Activated T-helper 2 cell treated with anti-CD3 and anti-CD28 coated beads, Interferon-gamma antibody, Interleukin-2, Interleukin-4, amounts not matched to agents 10 μg/mL and 5 μg/mL and 100 μg/mL, durations not matched to agents 14 hours and 24 hours and 36 hours (primary cell): ENCODE measurements around the gene SELENOP. TPM values are rescaled to one million over a fixed set of nuclear protein-coding genes. Genes with fewer than 3 reads are reported as not detected.
"Not testable (repeated sequence)": the region's sequence is repeated elsewhere in the genome, so short reads cannot be mapped to it uniquely, and the experiment has no call there.

Experiments used
- DNase-seq: peaks from one replicate; pipeline ENCODE4 v3.0.0; 2021; ENCODE audit warnings: low spot score
- H3K27ac Mint-ChIP-seq: one replicate; pipeline ENCODE4 v1.8.0; 2021; ENCODE audit warnings: mixed read lengths
- H3K27me3 Mint-ChIP-seq: one replicate; pipeline ENCODE4 v1.8.0; 2021; ENCODE audit warnings: low read depth, mixed read lengths
- H3K36me3 Mint-ChIP-seq: one replicate; pipeline ENCODE4 v1.8.0; 2021; ENCODE audit warnings: low read depth, mixed read lengths
- H3K4me1 Mint-ChIP-seq: one replicate; pipeline ENCODE4 v1.8.0; 2021; ENCODE audit warnings: low read depth, mixed read lengths
- H3K4me3 Mint-ChIP-seq: one replicate; pipeline ENCODE4 v1.8.0; 2021; ENCODE audit warnings: low read depth, mild to moderate bottlenecking, moderate library complexity, mixed read lengths
- H3K9me3 Mint-ChIP-seq: one replicate; pipeline ENCODE4 v1.8.0; 2021; ENCODE audit warnings: mixed read lengths
- intact Hi-C: fragments of 100-400 bp; cut with micrococcal nuclease; formaldehyde crosslinking; loops from one replicate; pipeline ENCODE4 v1.15.1; 2023
- total RNA-seq: library from RNA; stranded (reverse); gene quantifications from 2 replicates; pipeline ENCODE4 v1.2.3, GENCODE V29; 2022

SELENOP gene, protein sequence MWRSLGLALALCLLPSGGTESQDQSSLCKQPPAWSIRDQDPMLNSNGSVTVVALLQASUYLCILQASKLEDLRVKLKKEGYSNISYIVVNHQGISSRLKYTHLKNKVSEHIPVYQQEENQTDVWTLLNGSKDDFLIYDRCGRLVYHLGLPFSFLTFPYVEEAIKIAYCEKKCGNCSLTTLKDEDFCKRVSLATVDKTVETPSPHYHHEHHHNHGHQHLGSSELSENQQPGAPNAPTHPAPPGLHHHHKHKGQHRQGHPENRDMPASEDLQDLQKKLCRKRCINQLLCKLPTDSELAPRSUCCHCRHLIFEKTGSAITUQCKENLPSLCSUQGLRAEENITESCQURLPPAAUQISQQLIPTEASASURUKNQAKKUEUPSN
- not detected in 2 replicates for total RNA-seq

DNA sequence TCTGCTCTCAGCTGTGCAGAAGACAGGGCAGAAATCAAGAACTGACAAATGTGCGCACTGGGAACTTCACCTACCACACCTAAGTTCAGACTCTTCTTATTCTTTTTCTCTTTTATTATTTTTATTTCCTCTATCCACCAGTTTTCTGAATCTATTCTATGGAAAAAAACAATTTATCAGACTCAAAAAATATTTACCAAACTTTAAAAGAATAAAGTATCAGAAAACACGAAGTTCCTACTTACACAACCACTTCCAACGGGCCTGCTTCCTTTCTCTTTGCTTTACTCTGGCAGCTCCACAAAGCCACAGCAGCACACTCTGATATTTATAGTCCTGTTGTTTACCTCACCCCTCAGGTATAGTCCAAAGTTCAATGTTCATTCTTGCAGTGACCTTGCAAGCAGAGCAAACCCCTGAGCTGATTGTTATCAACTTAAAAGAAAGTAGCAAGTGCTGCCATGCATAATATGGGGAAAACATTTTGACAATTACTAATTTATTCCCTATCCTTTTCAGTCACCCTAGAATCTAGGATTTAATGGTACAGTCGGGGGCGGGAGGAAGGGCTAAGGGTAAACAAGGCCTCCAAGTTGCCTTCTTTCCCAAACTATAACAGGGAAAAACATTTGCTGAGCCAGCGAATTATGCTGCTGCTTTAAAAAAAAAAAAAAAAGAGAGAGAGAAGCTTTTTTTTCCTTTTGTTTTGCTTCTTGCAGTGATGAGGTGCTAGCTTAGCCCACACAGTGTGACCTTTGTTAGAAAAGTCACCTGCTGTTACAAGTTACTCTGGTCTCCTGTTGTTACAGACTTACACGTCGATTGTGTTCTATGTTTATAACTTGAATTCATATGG, at the start of gene SELENOP:
SELENOP (minus strand) TSS at position 302 of the 856 bp plus-strand sequence. CDS start 3,539 bp downstream, outside the sequence.
- no peak within 1 kb of the TSS for H3K27ac Mint-ChIP-seq
- H3K4me1 Mint-ChIP-seq, result peaks cover 4% of the 10 kb centered on the region
- no peaks in the 10 kb centered on the region for H3K36me3 Mint-ChIP-seq
- no peak within 1 kb of the TSS for H3K4me3 Mint-ChIP-seq
- no peaks in the 10 kb centered on the region for H3K27me3 Mint-ChIP-seq
- no peak for DNase-seq
- intact Hi-C loops, result no loop called here
- H3K9me3 Mint-ChIP-seq, result no peaks in the 10 kb centered on the region

DNA sequence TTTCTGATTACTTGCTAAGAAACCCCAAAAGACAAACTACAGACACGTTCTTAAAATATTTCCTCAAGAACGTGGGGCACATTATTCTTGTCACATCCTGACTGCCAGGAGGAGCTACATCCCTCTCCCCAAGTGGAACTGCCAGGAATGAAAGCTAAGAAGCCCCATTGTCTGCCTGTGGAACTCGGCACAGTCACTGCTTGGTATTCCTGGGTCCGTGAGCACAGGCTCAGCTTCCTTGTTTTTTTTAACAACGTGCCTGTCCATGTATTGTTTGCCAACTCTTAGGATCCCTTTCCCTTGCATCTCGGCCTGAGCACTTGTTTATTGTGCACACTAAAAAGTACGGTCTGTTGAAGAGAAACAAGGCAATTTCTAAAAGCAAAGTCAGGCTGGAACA, 47.0 kb upstream of the SELENOP start:
- peaks cover 10% of the 10 kb centered on the region for H3K27me3 Mint-ChIP-seq
- no peak overlapping the region for H3K27ac Mint-ChIP-seq
- H3K9me3 Mint-ChIP-seq, result no peaks in the 10 kb centered on the region
- intact Hi-C loops, result no loop called here
- DNase-seq, result no peak
- peaks cover 7% of the 10 kb centered on the region for H3K4me1 Mint-ChIP-seq
- H3K4me3 Mint-ChIP-seq, result no peak overlapping the region
- H3K36me3 Mint-ChIP-seq, result no peaks in the 10 kb centered on the region

GRCh38 chr5:42858031-42858643, 46.4 kb upstream of the SELENOP start:
- peaks cover 10% of the 10 kb centered on the region for H3K27me3 Mint-ChIP-seq
- no peak overlapping the region for H3K4me3 Mint-ChIP-seq
- H3K4me1 Mint-ChIP-seq, result peaks cover 8% of the 10 kb centered on the region
- intact Hi-C loops, result no loop called here
- no peak for DNase-seq
- H3K36me3 Mint-ChIP-seq, result no peaks in the 10 kb centered on the region
- no peak overlapping the region for H3K27ac Mint-ChIP-seq
- H3K9me3 Mint-ChIP-seq, result no peaks in the 10 kb centered on the region

DNA sequence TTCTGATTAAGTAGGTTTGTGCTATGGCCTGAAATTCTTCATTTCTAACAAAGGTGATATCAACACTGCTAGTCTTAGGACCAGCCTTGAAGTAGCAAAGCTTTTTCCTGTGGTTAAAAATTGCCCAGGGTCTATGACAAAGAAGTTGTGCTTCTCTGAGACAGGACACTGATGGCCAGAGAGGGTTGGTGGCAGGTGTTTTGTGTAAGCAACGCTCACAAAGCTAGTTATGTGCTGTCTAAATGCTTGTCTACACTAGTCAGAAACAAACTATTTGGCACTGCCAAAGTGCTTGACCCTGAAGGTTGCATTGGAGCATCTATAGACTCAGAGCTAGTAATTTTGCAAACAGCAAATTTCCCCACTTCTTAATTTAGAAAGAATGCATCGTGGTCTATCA, 44.1 kb upstream of the SELENOP start:
- Mint-ChIP-seq H3K36me3 (no peaks in the 10 kb centered on the region), H3K4me3 (no peak overlapping the region), H3K27ac (no peak overlapping the region), H3K27me3 (peaks cover 9% of the 10 kb centered on the region), H3K9me3 (no peaks in the 10 kb centered on the region), H3K4me1 (peaks cover 8% of the 10 kb centered on the region)
- no peak for DNase-seq
- intact Hi-C loops, result no loop called here

DNA sequence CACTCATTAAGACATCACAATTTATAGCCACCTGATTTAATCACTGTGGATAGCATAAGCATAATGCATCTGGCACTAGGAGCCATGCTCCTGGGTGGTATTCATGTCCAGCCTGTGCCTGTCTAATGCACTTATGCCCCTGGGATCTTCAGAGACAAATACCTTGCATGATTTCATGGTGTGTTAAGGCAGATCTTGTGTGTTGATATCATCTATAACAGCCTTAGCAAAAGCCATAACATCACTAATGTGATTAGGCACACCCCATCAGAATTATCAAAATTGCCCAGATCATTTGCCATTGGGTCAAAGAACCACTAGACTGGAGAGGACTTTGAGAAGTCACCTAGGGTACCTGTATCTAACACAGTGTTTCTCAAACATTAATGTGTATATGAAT, 43.7 kb upstream of the SELENOP start:
- Mint-ChIP-seq H3K4me3 (no peak overlapping the region), H3K27me3 (peaks cover 7% of the 10 kb centered on the region), H3K36me3 (no peaks in the 10 kb centered on the region), H3K9me3 (no peaks in the 10 kb centered on the region), H3K4me1 (peaks cover 8% of the 10 kb centered on the region), H3K27ac (no peak overlapping the region)
- intact Hi-C loops, result no loop called here
- DNase-seq, result no peak

- peaks cover 5% of the 10 kb centered on the region for H3K27me3 Mint-ChIP-seq
- no peaks in the 10 kb centered on the region for H3K9me3 Mint-ChIP-seq
- no peaks in the 10 kb centered on the region for H3K36me3 Mint-ChIP-seq
- H3K4me1 Mint-ChIP-seq, result peaks cover 8% of the 10 kb centered on the region
- no peak overlapping the region for H3K27ac Mint-ChIP-seq
- no peak overlapping the region for H3K4me3 Mint-ChIP-seq
- DNase-seq, result no peak
- intact Hi-C loops, result no loop called here
Measured at GRCh38 chr5:42854795-42855194, 43.1 kb upstream of the SELENOP start.

GRCh38 chr5:42852826-42853225, 41.1 kb upstream of the SELENOP start:
- peaks cover 2% of the 10 kb centered on the region for H3K27me3 Mint-ChIP-seq
- intact Hi-C loops, result no loop called here
- H3K4me3 Mint-ChIP-seq, result no peak overlapping the region
- no peak for DNase-seq
- H3K9me3 Mint-ChIP-seq, result no peaks in the 10 kb centered on the region
- H3K4me1 Mint-ChIP-seq, result peaks cover 8% of the 10 kb centered on the region
- no peaks in the 10 kb centered on the region for H3K36me3 Mint-ChIP-seq
- H3K27ac Mint-ChIP-seq, result no peak overlapping the region

- Mint-ChIP-seq H3K9me3 (no peaks in the 10 kb centered on the region), H3K4me3 (no peak overlapping the region), H3K27me3 (peaks cover 2% of the 10 kb centered on the region), H3K36me3 (no peaks in the 10 kb centered on the region), H3K4me1 (peaks cover 8% of the 10 kb centered on the region), H3K27ac (no peak overlapping the region)
- no peak for DNase-seq
- intact Hi-C loops, result no loop called here
Measured at GRCh38 chr5:42851481-42851880, 39.8 kb upstream of the SELENOP start.

- no peaks in the 10 kb centered on the region for H3K9me3 Mint-ChIP-seq
- H3K27me3 Mint-ChIP-seq, result peaks cover 2% of the 10 kb centered on the region
- H3K4me3 Mint-ChIP-seq, result no peak overlapping the region
- H3K4me1 Mint-ChIP-seq, result no peaks in the 10 kb centered on the region
- no peak overlapping the region for H3K27ac Mint-ChIP-seq
- intact Hi-C loops, result no loop called here
- DNase-seq, result no peak
- no peaks in the 10 kb centered on the region for H3K36me3 Mint-ChIP-seq
Measured at GRCh38 chr5:42848545-42848944, 36.9 kb upstream of the SELENOP start.

- H3K27ac Mint-ChIP-seq, H3K27me3 Mint-ChIP-seq, H3K9me3 Mint-ChIP-seq, H3K4me3 Mint-ChIP-seq, H3K36me3 Mint-ChIP-seq, H3K4me1 Mint-ChIP-seq, DNase-seq, intact Hi-C loops: not testable (repeated sequence)
Measured at GRCh38 chr5:42844408-42844807, 32.7 kb upstream of the SELENOP start.

DNA sequence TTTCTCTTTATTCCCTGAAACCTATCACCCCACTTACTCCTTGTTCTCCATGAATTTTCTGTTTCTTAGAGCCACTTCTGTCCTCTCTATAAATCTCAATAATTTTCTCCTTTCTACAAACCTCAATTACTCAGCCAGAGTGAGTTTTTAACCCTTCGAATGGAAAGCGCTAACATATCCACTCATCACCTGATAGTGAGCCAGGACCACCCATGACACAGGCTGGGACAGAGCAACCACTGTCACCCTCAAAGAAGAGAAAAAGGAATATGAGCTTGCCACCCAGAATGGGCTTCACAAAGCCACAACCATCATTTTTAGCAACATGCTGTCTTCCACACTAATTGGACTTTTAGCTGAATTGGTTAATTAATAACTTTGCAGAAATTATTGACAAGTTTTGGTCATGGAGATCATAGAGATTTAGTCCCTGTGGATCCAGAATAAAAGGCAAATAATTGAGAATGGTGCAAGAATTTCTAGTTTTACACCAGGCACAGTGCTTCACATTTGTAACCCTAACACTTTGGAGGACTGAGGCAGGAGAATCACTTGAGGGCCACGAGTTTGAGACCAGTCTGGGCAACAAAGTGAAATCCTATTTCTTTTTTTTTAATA, 32.1 kb upstream of the SELENOP start:
- Mint-ChIP-seq H3K27ac (no peak overlapping the region), H3K9me3 (no peaks in the 10 kb centered on the region), H3K4me3 (no peak overlapping the region), H3K27me3 (no peaks in the 10 kb centered on the region), H3K36me3 (no peaks in the 10 kb centered on the region), H3K4me1 (no peaks in the 10 kb centered on the region)
- intact Hi-C loops, result no loop called here
- no peak for DNase-seq

DNA sequence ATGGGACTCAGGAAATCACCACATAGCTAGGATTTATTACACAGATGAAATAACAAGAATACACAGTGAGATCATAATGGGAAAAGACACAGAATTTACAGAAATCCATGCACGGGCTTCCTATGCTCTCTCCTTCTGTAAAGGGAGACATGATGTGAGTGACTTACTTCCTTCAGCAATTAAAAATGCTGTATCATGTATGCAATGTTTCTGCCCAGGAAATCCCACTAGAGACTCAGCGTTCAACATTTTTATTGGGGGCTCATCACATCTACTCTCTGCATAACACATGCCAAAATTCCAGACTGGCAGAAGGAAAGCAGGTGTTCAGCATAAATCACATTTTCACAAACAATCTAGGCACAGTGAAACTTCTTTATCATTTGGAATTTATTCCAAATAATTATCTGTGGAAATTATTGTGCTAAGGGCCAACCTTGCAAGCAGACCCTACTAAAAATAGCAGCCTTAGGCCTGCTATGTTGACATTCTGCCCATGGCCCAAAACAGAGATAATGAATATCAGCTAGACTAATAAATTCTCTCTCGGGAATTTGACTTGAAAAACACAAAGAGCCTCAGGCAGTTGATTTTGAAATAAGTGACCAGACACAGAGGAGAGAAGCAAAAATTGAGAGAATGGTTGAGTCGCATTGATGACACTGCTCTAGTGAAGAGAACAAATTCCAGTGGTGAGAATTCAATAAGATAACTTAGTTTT, 31.4 kb upstream of the SELENOP start:
- no peaks in the 10 kb centered on the region for H3K36me3 Mint-ChIP-seq
- H3K27ac Mint-ChIP-seq, result no peak overlapping the region
- intact Hi-C loops, result no loop called here

More for the DNA sequence above, 31.4 kb upstream of the SELENOP start:
- H3K4me1 Mint-ChIP-seq, result no peaks in the 10 kb centered on the region
- no peaks in the 10 kb centered on the region for H3K27me3 Mint-ChIP-seq
- no peak for DNase-seq
- no peaks in the 10 kb centered on the region for H3K9me3 Mint-ChIP-seq
- no peak overlapping the region for H3K4me3 Mint-ChIP-seq
